Omental fat pad (tissue), 4 donors: ENCODE results near the gene ARHGDIA. TPM values are rescaled to one million over a fixed set of nuclear protein-coding genes. Genes with fewer than 3 reads are reported as not detected.
A peak's percentile ranks its signal among the peaks of the same experiment; 100 is the strongest.

Experiments used
- ATAC-seq: fragments of 150-250 bp; one replicate; pipeline ENCODE4 v1.9.1; 2016; ENCODE audit warnings: mild to moderate bottlenecking, moderate library complexity; ENCODE audit not compliant: low FRiP score
- DNase-seq: peaks from one replicate; pipeline ENCODE4 v3.0.0-alpha.2; 2019; ENCODE audit warnings: low spot score
- CTCF ChIP-seq, 3 donors: fragments of 450-650 bp; IDR thresholded peaks; one replicate each; pipeline ENCODE4 v1.5.1; 2016 to 2017; ENCODE audit warnings: antibody characterized with exemption in 3 of 3, mild to moderate bottlenecking in 3 of 3, moderate library complexity in 2 of 3
- total RNA-seq, 4 donors: library from RNA; depleted of rRNA; stranded (reverse); fragments of >200 nt; gene quantifications; one replicate each; pipeline ENCODE4 v1.1.0, GENCODE V29; 2016

ARHGDIA gene
- total RNA-seq, 4 donors from 2014 or later, result 125 to 250 (median 161) TPM

GRCh38 chr17:81838753-81839255, 32.3 kb downstream of the ARHGDIA start:
- DNase-seq (no peak), ATAC-seq (no peak)
- TF ChIP-seq CTCF (IDR thresholded peaks at IDR 0.05), result no peak

GRCh38 chr17:81837641-81838040, 33.5 kb downstream of the ARHGDIA start:
- DNase-seq (no peak), ATAC-seq (no peak)
- no peak for TF ChIP-seq CTCF (IDR thresholded peaks at IDR 0.05)

GRCh38 chr17:81834831-81835267, 36.3 kb downstream of the ARHGDIA start, which contains the start of gene PPP1R27:
Gene PPP1R27 (minus strand): TSS chr17:81835050. CDS start chr17:81834953, 97 bp downstream.
- DNase-seq (no peak), ATAC-seq (no peak)
- no peak for TF ChIP-seq CTCF (IDR thresholded peaks at IDR 0.05)

- DNase-seq (no peak), ATAC-seq (no peak)
- no peak for TF ChIP-seq CTCF (IDR thresholded peaks at IDR 0.05)
Measured at GRCh38 chr17:81833921-81834830, 37.0 kb downstream of the ARHGDIA start.

- DNase-seq (peak; percentile 79), ATAC-seq (peak; percentile 93)
- no peak for TF ChIP-seq CTCF (IDR thresholded peaks at IDR 0.05)
Measured at GRCh38 chr17:81833160-81833920, 37.8 kb downstream of the ARHGDIA start, which contains the start of gene MCRIP1. Gene MCRIP1 (minus strand): TSS chr17:81833291. CDS start chr17:81824506, 8,785 bp downstream.

GRCh38 chr17:81832608-81833159, 38.5 kb downstream of the ARHGDIA start:
- ATAC-seq, result peak; percentile 53
- DNase-seq, result no peak
- TF ChIP-seq CTCF (IDR thresholded peaks at IDR 0.05), result no peak
